Measurements from ENCODE around the gene TTC3.

Gene TTC3

DNA sequence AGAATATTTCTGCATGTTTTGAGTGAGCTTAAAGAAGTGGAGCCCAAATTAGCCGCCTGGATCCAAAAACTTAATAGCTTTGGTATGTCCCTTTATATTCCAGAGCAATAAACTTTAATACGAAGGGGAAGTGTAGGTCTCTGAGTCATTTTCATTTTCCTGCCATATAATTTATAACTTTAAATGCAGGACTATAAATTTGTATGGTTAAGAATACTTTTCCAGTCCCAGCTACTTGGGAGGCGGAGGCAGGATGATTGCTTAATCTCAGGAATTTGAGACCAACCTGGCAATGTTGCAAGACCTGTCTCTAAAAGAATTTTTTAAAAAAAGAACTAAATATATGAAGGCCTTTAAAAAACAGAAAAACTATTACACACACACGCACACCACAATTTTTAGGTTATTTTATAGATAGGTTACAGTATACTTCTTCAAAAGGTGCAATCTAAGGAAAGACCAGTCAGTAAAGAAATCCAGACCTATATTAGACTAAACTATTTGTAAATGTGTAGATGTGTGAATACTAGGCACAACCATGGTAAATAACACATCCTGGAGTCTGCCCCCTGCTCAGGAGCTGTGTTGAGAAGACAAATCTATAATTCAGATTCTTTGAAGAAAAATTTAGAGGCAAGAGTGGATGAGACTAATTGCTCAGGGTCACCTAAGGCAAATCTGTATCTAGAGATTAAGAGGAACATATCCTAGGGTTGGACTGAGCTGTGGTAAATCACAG is 80.3 kb downstream of the TTC3 start:
- DNase-seq, result no peak

DNA sequence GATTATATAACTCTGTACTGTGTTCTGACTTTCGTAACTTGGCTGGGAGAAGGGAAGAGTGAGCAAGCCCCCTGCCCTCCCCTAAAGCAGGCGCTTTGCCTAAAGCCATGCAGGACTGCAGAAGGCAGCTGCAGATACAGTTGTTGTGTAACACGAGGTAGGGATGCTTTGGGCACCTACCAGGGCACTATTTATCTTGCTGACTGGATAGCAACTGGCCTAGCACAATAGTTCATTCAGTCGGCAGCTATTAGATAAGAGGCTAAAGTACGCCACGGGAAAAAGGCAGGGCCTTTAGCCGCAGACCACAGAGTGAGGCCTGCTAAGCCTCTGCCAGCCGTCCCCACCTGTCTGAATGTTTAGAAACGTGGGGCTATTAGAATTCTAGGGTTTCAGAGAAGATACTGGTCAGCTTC is 80.9 kb downstream of the TTC3 start:
- no peak for DNase-seq

DNA sequence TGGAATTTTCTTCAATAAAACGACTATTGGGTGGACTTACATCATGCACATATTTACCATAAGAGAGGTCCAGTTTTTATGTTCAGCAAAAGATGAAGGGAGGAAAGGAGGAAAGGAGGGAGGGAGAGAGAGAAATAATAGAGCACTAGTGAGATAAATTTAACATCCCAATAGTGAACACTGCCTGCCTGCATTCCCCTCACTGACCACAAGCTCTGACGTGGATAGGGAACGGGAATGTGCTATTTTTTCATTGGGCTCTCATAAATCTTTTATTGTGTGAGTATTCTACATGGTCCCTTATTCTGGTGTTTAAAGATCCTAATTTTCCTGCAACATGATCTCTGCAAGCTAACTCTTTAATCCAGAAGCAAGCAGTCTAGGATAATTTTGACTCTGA is 82.1 kb downstream of the TTC3 start:
- DNase-seq, result no peak

DNA sequence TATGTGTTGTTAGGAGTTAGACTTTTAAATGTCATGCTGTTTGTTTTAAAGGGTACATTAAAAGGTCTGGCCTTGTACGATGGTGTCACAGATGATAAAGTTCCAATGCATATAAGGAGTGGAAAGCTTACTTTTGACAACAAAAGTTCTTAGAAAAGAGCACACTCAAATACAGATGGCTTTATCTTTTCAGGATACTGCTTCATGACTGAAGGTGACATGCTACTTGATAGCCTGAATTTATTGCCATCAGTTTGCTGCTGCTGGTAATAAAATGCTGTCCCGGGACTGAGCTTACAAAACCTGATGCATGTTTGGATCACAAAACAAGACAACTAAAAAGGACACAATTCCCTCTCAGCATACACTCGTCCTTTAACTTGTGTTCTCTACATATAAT is 84.9 kb downstream of the TTC3 start:
- no peak for DNase-seq

DNA sequence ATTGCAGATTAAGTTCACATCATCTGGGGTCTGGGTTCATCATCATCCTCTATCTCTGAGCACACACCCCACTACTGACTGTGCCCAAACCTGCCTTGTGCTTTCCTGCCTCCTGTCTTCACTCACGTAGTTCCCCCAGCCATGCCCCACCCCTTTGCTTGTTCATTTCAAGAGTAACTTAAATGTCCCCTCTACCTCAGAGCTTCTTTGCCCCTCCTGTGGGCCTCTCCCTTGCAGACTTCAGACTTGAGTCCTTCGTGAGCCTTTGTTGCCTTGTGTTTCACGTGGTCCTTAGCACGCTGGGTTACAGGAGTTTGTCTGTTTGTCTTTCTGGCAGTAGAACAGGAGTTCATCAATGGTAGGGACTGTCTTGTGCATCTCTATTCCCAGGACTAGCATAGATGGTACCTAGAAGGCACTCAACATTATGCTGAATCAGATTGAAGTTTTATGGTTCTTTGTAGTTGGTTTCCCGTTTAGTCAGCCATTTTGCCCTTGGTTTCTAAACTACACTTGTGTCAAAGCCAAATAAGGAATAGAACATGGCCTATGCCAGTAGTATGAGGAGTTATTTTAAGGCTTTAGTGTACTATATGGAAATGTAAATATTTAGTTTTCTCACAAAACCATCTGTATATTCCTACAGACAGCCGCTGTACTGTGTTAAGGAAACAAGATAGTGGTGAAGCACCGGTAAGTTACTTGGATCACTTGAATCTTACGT is 86.2 kb downstream of the TTC3 start:
- no peak for DNase-seq

DNA sequence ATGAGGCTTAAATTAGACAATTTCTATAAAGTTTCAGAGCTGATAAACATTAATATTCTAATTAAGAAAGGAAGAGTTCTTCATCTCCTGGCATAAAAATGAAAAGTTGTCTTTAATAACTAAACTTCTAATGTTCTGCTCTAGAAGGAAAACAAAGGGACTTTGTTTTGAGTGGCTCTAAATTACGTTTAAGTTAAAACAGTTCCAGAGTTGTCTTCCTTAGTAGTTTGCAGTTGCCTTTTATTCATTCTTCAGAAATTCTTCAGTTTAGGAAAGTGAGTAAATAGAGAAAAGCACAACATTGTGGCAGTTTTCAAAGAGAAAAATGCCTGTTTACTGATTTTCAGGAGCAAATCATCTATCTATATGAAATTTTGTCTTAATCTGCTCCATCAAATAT is 86.9 kb downstream of the TTC3 start:
- no peak for DNase-seq

DNA sequence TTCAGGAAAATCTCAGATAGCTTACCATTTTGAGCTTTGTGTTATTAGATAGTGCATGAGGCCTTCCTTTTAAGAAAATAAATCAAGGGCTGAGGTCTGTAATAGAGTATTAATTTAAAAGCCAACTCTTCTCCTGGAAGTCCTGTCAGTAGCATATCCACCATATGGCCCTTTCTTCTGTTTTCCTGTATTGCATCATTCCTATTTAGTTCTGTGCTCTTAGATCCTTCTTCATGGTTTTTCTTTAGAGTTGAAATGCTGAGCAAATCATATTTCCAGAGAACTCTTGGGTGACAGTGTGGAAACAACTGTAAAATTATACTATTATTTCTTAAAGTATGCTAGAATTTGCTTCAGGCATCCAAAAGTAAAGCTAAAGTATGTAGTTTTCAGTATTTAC is 91.7 kb downstream of the TTC3 start:
- no peak for DNase-seq

DNA sequence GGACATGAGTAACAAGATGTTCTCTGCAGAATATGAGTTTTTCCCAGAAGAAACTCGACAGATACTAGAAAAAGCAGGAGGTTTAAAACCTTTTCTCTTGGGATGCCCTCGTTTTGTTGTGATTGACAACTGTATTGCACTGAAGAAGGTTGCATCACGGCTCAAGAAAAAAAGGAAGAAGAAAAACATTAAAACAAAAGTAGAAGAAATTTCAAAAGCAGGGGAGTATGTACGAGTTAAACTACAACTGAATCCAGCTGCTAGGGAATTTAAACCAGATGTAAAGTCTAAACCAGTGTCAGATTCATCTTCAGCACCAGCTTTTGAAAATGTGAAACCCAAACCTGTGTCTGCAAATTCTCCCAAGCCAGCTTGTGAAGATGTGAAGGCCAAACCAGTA is 92.5 kb downstream of the TTC3 start:
- no peak for DNase-seq

DNA sequence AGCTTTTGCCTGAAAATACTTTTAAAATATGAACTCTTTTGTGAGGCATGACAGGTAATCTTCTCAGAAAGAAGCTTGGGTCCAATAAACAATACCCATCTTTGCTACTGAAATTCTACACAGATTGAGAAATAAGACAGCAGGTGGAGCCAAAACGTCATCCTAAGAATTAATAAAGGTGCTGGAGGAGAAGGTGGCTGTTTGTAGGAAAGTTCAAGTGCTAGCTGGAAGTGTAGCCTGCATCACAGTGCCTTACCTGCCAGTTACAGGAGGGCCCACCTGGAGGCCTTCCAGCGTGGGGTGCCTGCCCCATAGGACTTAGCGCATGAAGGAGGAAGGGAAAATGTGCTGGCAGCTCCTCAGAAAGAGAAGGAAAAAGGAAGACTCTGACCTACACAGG is 93.7 kb downstream of the TTC3 start:
- no peak for DNase-seq

DNA sequence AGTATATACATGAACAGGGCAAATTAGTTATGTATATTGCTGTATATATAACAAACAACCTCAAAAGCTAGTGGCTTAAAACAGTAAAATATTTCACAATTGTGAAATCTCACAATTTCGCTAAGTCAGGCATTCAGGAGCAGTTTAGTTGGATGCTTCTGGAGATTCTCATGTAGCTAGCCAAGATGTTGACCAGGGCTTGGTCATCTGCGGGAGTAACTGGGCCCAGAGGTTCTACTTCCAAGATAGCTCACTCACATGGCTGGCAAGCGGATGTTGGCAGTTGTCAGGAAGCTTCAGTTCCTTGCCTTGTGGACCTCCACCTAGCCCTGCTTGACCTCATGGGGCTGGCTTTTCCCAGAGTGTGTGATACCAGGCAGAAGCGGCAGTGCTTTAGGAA is 95.6 kb downstream of the TTC3 start:
- DNase-seq, result no peak

DNA sequence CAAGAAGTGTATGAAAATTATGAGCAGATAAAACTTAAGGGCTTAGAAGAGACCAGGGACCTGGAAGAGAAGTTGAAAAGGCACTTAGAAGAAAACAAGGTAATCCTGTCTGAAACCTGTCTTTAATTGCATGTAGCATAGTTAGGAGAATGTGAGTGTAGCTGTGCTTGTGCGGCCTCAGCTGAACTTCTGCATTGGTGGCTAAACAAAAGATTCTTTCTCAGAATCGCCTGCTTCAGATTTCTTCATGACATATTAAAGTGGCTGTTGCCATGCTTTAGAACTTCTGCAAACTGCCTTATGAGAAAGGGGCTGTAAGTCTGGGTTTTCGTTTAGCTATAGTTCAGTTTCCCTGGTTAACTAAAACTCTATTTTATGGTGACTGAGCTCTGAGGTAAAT is 99.6 kb downstream of the TTC3 start:
- DNase-seq, result no peak

DNA sequence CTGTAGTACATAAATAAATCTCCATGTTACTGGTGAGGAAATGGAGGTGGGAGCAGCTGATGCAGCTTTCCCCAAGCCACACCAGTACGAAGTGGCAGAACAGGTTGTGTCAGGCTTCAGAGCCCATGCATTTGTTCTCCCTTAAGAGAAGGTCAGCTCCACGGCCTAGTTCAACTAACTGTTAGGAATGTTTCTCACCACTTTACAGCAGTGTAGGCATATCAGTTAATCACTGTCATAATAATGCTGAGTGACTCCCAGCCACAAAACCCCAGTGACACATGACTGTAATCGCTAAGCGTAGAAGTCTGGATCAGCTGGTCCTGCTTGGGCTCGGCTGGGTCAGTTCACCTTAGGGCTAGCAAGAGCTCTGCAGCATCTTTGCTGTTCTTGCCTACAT is 103.7 kb downstream of the TTC3 start:
- DNase-seq, result no peak

DNA sequence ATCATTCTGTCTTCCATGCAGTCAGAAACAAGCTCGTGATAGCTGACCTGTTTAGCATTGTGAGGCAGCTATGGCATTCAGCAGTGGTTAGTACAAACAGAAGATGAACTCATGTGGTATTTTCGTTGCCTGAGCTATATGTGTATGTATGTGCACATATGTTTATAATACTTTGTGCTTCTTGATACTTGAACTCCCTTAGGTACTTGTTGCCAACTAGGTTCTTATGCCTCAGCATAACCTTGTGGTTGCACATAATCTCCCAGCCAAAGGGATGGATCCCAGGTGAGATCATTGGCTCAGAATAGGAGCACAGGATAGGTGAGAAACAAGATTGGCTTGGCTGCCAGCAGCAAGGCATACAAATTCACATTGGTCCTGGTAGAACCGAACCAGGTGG is 108.0 kb downstream of the TTC3 start:
- no peak for DNase-seq

DNA sequence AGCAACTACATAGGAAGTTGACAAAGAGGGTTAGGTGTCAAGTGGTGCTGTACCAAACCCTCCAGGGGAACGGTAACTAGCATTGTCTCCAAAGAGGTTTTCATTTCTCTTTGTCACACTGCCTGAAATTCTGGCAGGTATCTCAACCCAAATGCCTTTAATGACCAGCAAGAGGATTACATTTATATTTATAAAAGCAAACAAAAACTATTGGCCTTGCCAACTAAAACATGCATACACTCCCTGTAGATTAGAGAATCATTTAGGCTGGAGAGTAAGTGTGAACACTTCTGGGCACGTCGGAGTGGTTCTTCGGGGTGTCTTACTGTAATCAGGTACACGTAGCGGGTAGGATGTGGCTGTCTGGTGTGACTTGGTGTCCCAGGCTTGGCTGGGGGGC is 109.2 kb downstream of the TTC3 start:
- no peak for DNase-seq

DNA sequence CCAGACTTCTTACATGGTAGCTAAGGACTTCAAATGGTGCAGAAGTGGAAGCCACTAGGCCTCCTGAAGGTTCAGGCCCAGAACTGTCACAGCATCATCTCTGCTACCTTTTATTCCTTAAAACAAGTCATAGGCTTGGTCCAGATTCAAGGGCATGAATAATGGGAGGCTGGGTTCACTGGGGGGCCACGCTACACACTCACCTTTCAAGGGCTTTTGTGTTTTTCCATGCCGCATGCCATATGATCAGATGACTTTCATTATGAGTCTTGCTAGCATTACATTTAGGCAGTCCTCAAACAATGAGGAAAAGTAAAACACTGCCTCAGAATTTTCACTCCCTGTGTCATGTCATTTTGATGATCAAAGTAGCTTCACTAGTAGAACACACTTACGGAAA is 110.7 kb downstream of the TTC3 start:
- DNase-seq, result no peak

DNA sequence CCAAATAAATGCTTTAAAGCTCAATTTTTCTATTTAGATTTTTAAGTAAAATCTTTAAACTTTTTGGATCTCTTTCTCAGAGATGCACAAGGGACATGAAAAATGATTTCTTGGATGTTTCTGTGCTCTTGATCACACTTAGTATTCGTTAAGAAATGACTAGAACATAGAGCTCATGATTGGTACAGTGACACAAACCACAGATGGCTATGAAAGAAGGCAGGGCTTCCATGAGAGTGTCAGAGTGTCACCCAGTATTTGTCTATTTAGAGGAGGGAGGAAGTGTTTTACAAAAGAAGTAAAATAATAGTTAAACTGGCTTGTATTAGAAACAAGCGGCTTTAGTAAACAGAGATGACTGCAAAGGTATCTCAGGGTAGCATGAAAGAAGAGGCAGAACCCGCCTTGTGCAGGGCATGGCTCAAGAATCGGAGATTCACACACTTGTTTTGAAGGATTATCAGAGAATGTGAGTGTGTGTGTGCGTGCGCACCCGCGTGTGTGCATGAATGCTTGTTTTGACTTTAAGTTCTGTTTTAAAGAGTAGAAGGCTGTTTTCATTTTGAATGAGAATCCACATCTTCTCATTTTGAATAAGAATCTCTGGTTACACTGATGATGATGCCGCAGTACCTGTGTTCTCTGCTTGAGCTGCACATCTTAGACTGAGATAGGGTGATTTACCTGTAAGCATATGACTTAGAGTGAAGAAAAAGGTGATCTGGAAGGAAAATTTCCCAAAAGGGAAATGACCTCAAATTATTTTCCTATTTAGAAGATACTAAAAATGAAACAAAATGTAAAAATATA is 111.9 kb downstream of the TTC3 start:
- DNase-seq, result no peak

DNA sequence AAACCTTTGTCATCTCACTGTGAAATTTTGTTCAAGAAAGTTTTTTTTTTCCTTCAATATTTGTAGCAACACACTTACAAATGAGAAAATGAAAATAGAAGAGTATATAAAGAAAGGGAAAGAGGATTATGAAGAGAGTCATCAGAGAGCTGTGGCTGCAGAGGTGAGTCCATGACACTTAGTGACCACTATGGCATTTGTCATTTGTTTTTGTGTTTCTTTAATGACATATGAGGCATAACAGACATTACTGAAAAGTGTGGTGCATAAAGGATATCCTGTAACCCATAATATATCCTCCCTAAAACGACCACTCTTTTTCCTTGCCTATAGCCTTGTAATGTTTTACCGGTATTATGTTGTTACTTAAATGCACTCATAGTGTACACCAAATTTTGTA is 113.9 kb downstream of the TTC3 start:
- no peak for DNase-seq

DNA sequence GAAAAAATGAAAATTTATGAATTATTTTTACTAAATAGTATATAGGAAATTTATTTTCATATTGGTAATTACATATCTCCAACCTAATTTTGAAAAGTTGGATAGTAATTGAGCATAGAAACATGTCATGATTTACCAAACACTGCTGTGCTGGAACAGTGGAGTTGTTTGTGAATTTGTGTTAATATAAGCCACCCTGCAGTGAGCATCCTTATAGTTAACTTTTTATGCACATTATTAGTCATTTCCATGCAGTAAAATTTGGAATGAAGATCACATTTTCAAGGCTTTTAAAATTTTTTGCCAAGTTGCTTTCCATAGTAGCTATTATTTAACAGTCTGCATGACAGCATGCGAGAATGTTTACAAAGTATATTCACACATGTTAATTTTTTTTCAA is 115.8 kb downstream of the TTC3 start:
- no peak for DNase-seq

DNA sequence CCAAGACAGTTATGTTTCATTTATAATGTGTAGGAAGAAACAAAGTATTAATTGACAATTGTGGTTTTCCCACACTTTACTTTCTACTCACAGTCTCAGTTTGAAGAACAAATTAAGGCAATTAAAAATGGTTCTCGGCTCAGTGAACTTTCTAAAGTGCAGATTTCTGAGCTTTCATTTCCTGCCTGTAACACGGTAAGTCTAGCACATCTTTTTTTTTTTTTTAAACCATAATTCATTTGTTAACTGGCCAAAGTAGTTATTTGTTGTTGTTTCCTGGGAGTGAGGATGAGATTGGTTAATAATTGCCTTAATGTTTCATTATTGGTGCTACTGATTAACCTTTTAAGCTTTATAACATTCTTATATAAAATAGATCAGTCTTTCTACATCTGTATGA is 119.0 kb downstream of the TTC3 start:
- no peak for DNase-seq

DNA sequence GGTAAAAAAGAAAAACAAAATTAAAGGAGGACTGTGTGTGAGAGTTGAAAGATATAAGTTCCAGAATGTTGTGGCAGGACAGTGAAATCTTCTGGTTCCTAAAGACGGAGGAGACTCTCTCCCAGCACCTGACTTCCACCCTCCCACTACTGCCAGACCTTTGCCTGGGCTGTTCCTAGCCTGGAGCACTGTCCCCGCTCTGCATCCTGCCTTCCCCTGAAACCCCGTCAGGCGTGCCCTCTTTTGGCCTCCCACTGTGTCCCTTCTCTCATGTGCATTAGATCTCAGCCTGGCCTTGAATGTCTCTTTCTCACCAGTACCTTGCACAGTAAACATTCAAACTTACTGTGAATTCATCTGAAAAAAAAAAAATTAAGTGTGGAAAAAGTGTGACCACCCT is 120.0 kb downstream of the TTC3 start:
- no peak for DNase-seq

DNA sequence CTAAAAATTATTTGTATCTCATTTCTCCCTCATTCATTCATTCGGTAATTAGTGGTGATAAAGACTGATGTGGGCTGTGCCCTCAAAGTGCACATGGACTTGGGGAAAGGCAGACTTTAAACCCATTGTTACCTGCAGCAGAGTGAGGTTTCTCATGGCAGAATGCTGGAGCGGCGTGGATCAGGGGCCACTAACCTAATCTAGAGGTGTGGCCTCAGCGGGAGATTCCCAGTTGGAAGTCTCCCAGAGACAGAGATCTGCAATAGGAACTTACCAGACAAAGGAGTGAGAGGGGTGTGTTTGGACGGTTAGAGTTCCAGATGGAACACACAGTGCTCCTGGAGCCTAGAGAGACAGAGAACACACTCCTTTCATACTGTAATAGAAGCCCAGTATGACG is 120.6 kb downstream of the TTC3 start:
- DNase-seq, result no peak

DNA sequence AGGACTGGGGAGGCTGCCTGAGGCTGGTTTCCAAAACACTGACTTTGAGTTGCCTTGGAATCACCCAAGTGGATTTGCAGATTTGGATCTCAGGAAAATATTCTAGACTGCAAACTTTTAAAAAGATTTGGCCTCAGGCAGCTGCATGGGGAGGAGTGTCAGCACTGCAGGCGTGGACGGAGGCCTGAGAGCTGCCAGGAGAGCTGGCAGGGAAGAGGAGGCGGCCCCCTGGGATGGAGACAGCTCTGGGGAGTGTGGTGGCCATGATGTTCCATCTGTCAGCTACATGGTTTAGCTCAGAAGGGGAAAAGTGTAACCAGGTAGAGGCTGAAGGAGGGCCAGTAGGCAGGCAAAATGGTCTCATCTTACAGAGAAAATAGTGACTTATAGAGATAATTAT is 122.0 kb downstream of the TTC3 start:
- no peak for DNase-seq

DNA sequence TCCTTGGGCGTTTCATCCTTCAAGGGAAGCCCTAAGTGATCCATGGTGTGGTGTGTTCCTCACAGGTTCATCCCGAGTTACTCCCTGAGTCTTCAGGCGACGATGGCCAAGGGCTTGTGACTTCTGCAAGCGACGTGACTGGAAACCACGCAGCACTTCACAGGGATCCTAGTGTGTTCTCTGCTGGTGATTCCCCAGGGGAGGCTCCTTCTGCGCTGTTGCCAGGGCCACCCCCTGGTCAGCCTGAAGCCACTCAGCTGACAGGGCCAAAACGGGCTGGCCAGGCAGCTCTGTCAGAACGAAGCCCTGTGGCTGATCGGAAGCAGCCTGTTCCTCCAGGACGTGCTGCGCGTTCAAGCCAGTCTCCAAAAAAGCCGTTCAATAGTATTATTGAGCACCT is 122.6 kb downstream of the TTC3 start:
- DNase-seq, result no peak

DNA sequence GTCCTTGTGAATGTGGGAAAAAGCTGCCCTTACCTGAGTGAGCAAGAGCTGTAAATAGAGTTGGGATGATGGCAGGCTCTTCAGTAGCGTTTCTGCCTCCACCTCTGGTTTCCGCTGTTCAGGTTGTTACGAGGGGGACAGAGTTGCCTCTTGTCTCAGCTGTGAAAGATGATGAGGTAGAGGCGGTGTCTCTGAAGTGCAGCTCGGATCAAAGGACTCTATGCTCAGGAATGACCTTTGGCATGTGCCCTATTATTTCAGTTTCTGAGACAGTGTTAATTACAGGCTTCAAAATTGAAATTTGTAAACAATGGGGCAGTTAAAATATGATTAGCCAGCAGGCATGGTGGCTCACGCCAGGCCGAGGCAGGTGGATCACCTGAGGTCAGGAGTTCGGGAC is 123.8 kb downstream of the TTC3 start:
- DNase-seq, result no peak
